ENCODE measurements around the gene DOCK1.
"Not testable (repeated sequence)": the region's sequence is repeated elsewhere in the genome, so short reads cannot be mapped to it uniquely, and the experiment has no call there.

Gene DOCK1

DNA sequence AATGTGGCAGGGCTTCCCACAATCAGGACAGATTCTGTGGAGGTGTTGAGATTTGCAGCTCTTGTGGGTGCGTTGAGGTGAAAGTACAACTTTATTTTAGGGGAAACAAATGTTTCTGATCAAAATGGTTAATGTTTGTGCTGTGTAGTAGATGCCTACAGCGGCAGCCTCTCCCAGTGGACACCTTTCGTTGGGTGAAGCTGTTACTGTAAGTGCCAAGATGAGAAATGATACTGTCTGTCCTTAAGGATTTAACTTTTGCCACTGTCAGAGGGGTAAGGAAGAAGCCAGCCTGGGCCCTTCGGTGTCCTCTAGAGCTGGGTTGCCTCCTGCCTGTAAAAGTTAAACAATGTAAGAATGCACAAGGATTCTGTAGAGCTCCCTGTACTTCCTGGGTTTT, 27.9 kb downstream of the DOCK1 start:
- Histone ChIP-seq H3K27ac (ENCODE audit: low read length) (no peak overlapping the region), H3K4me1 (ENCODE audit: control insufficient read depth, insufficient read depth, low read length) (no peaks in the 10 kb centered on the region; the same call in 1 of the 2 replicates), H3K9me3 (ENCODE audit: control insufficient read depth, insufficient read depth, low read length) (no peaks in the 10 kb centered on the region), H3K36me3 (ENCODE audit: control insufficient read depth, insufficient read depth, low read length) (no peaks in the 10 kb centered on the region), H3K4me3 (ENCODE audit: low read length) (no peak overlapping the region), H3K27me3 (ENCODE audit: control insufficient read depth, insufficient read depth, low read length) (no peaks in the 10 kb centered on the region)
- no peak for DNase-seq (ENCODE audit: low read depth, low spot score)
- WGBS (ENCODE audit: insufficient coverage, insufficient read length), result no CpG with 5 or more reads among the region's 4 CpGs

- no peak for DNase-seq (ENCODE audit: low read depth, low spot score)
Measured at GRCh38 chr10:126935263-126935946, 30.2 kb downstream of the DOCK1 start.

DNA sequence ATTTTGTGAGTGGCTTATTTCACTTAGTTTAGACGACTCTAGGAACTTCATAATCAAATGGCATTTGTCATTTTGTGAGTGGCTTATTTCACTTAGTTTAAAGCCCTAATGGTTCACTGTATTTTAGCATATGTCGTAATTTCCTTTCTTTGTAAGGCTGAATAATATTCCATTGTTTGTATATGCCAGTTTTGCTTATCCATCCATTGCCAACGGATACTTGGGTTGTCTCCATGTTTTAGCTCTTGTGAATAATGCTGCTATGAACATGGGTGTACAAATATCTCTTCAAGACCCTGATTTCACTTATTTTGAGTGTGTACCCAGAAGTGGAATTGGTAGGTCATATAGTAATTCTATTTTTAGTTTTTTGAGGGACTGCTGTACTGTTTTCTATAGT, 31.8 kb downstream of the DOCK1 start:
- H3K9me3 ChIP-seq (ENCODE audit: control insufficient read depth, insufficient read depth, low read length), result no peaks in the 10 kb centered on the region
- no peak for DNase-seq (ENCODE audit: low read depth, low spot score)
- no CpG with 5 or more reads among the region's 3 CpGs for WGBS (ENCODE audit: insufficient coverage, insufficient read length)
- H3K4me3 ChIP-seq (ENCODE audit: low read length), result no peak overlapping the region
- no peaks in the 10 kb centered on the region; the same call in 1 of the 2 replicates for H3K4me1 ChIP-seq (ENCODE audit: control insufficient read depth, insufficient read depth, low read length)
- H3K36me3 ChIP-seq (ENCODE audit: control insufficient read depth, insufficient read depth, low read length), result no peaks in the 10 kb centered on the region
- no peaks in the 10 kb centered on the region for H3K27me3 ChIP-seq (ENCODE audit: control insufficient read depth, insufficient read depth, low read length)
- H3K27ac ChIP-seq (ENCODE audit: low read length), result no peak overlapping the region

More at GRCh38 chr10:126935263-126935946, 30.2 kb downstream of the DOCK1 start:
- Histone ChIP-seq H3K27me3 (ENCODE audit: control insufficient read depth, insufficient read depth, low read length) (no peaks in the 10 kb centered on the region), H3K36me3 (ENCODE audit: control insufficient read depth, insufficient read depth, low read length) (no peaks in the 10 kb centered on the region), H3K4me3 (ENCODE audit: low read length) (no peak overlapping the region), H3K4me1 (ENCODE audit: control insufficient read depth, insufficient read depth, low read length) (no peaks in the 10 kb centered on the region; the same call in 1 of the 2 replicates), H3K27ac (ENCODE audit: low read length) (no peak overlapping the region), H3K9me3 (ENCODE audit: control insufficient read depth, insufficient read depth, low read length) (no peaks in the 10 kb centered on the region)
- no CpG with 5 or more reads among the region's 5 CpGs for WGBS (ENCODE audit: insufficient coverage, insufficient read length)

- no CpG with 5 or more reads among the region's 9 CpGs for WGBS (ENCODE audit: insufficient coverage, insufficient read length)
- H3K36me3 ChIP-seq (ENCODE audit: control insufficient read depth, insufficient read depth, low read length); H3K27ac ChIP-seq (ENCODE audit: low read length): not testable (repeated sequence)
Measured at GRCh38 chr10:126938121-126938520, 32.9 kb downstream of the DOCK1 start.

DNA sequence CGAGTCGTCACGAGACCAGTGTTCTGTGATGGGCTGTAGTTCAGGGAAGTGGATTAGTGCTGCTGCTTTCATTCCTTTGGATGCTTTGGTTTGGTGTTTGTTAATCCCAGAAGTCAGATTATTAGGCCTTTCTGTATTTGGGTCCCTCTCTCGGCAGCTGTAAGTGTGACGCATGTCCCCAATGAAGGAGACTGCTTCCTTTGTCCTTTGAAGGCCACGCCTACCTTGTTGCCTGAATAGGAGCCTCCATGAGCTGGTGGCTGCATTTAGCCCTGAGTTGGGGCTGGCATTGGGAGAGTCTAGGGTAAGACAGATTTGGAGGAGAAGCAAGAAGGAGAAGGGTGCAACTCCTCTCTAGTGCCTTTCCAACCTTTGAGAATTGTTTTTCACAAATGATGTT, 34.5 kb downstream of the DOCK1 start:
- no peaks in the 10 kb centered on the region for H3K36me3 ChIP-seq (ENCODE audit: control insufficient read depth, insufficient read depth, low read length)
- H3K9me3 ChIP-seq (ENCODE audit: control insufficient read depth, insufficient read depth, low read length), result no peaks in the 10 kb centered on the region
- no peaks in the 10 kb centered on the region for H3K27me3 ChIP-seq (ENCODE audit: control insufficient read depth, insufficient read depth, low read length)
- H3K4me1 ChIP-seq (ENCODE audit: control insufficient read depth, insufficient read depth, low read length), result no peaks in the 10 kb centered on the region; the same call in 1 of the 2 replicates
- H3K4me3 ChIP-seq (ENCODE audit: low read length), result no peak overlapping the region
- no CpG with 5 or more reads among the region's 6 CpGs for WGBS (ENCODE audit: insufficient coverage, insufficient read length)
- no peak overlapping the region for H3K27ac ChIP-seq (ENCODE audit: low read length)
- no peak for DNase-seq (ENCODE audit: low read depth, low spot score)

More at GRCh38 chr10:126938121-126938520, 32.9 kb downstream of the DOCK1 start:
- H3K27me3 ChIP-seq (ENCODE audit: control insufficient read depth, insufficient read depth, low read length); H3K4me3 ChIP-seq (ENCODE audit: low read length); DNase-seq (ENCODE audit: low read depth, low spot score); H3K9me3 ChIP-seq (ENCODE audit: control insufficient read depth, insufficient read depth, low read length); H3K4me1 ChIP-seq (ENCODE audit: control insufficient read depth, insufficient read depth, low read length): not testable (repeated sequence)

DNA sequence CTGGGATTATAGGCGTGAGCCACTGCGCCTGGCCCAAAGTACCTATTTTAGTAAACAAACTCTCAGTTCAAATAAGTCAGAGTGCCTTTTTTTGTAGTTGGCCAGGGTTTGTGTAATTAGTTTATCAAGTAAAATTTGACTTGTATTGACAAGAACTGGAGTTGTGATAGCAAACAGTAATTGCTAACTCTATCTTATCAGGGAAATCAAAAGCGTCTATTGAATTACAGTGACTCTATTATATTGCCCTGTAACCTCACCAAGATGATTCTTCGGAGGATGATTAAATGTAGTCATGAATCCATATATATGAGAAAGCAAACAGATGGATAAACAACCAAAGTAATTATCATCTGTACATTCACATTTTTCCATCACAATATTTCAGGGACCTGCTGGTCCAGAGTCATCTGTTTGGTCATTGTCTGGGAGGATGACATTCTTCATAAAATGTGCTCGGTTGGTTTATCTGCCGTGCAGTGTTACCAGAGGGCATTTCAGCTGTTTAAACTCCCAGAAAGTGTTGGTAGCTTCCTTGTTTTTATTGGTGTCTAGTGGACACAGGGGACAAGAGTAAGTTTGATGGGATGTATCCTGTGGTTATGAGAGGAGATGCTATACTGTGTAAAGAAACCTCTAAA, 35.6 kb downstream of the DOCK1 start:
- no peak overlapping the region for H3K27ac ChIP-seq (ENCODE audit: low read length)
- H3K4me1 ChIP-seq (ENCODE audit: control insufficient read depth, insufficient read depth, low read length), result no peaks in the 10 kb centered on the region
- H3K9me3 ChIP-seq (ENCODE audit: control insufficient read depth, insufficient read depth, low read length), result no peaks in the 10 kb centered on the region
- H3K4me3 ChIP-seq (ENCODE audit: low read length), result no peak overlapping the region
- no peaks in the 10 kb centered on the region for H3K36me3 ChIP-seq (ENCODE audit: control insufficient read depth, insufficient read depth, low read length)
- WGBS (ENCODE audit: insufficient coverage, insufficient read length), result no CpG with 5 or more reads among the region's 6 CpGs
- no peak for DNase-seq (ENCODE audit: low read depth, low spot score)
- H3K27me3 ChIP-seq (ENCODE audit: control insufficient read depth, insufficient read depth, low read length), result no peaks in the 10 kb centered on the region

DNA sequence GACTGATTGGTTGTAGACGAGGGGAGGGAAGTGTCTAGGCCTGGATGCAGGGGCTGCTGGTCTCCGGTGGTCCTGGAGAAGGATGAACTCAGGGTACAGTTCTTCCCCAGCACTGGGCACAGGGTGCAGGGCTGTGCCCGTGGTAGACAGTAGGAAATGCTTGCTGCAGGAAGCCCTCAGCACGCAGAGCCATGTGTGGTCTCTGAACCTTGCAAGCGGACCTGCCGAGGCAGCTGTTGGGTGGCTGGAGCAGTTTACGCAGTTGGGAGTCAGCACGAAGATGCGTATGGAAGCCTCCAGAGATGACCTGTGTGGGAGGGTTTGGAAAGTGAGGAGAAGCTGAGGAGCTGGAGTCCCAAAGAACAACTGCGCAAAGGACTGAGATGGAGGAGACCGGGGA, 39.0 kb downstream of the DOCK1 start:
- WGBS (ENCODE audit: insufficient coverage, insufficient read length), result no CpG with 5 or more reads among the region's 11 CpGs
- DNase-seq (ENCODE audit: low read depth, low spot score), result no peak
- Histone ChIP-seq H3K27ac (ENCODE audit: low read length) (no peak overlapping the region), H3K9me3 (ENCODE audit: control insufficient read depth, insufficient read depth, low read length) (peaks cover 2% of the 10 kb centered on the region; the same call in 1 of the 2 replicates), H3K27me3 (ENCODE audit: control insufficient read depth, insufficient read depth, low read length) (no peaks in the 10 kb centered on the region), H3K36me3 (ENCODE audit: control insufficient read depth, insufficient read depth, low read length) (no peaks in the 10 kb centered on the region), H3K4me1 (ENCODE audit: control insufficient read depth, insufficient read depth, low read length) (no peaks in the 10 kb centered on the region), H3K4me3 (ENCODE audit: low read length) (no peak overlapping the region)

- H3K36me3 ChIP-seq (ENCODE audit: control insufficient read depth, insufficient read depth, low read length), result no peaks in the 10 kb centered on the region
- no CpG with 5 or more reads among the region's 15 CpGs for WGBS (ENCODE audit: insufficient coverage, insufficient read length)
- no peak overlapping the region for H3K4me3 ChIP-seq (ENCODE audit: low read length)
- H3K27ac ChIP-seq (ENCODE audit: low read length), result no peak overlapping the region
- DNase-seq (ENCODE audit: low read depth, low spot score), result no peak
- no peaks in the 10 kb centered on the region for H3K27me3 ChIP-seq (ENCODE audit: control insufficient read depth, insufficient read depth, low read length)
- no peaks in the 10 kb centered on the region for H3K4me1 ChIP-seq (ENCODE audit: control insufficient read depth, insufficient read depth, low read length)
- H3K9me3 ChIP-seq (ENCODE audit: control insufficient read depth, insufficient read depth, low read length), result peaks cover 2% of the 10 kb centered on the region; the same call in 1 of the 2 replicates
Measured at GRCh38 chr10:126945351-126946030, 40.3 kb downstream of the DOCK1 start.

DNA sequence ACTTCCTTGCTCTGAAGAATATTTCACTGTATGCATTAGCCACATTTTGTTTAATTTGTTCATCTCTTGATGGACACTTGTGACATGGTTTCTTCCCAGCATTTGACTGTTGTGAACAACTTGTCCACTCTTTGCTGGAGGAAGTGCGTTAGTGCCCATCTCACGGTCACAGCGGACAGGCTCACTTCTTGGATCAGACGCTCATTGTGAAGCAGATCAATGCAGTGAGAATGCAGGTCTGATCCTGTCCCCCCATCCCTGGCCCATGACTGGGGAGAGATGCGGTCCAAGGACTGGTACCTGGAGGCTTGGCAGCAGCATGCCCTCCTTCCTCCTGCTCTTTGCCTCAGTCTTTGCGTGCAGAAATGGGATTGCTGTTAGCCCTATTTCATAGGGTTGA, 41.5 kb downstream of the DOCK1 start:
- Histone ChIP-seq H3K4me3 (ENCODE audit: low read length) (no peak overlapping the region), H3K27me3 (ENCODE audit: control insufficient read depth, insufficient read depth, low read length) (no peaks in the 10 kb centered on the region), H3K9me3 (ENCODE audit: control insufficient read depth, insufficient read depth, low read length) (peaks cover 2% of the 10 kb centered on the region; the same call in 1 of the 2 replicates), H3K36me3 (ENCODE audit: control insufficient read depth, insufficient read depth, low read length) (no peaks in the 10 kb centered on the region), H3K4me1 (ENCODE audit: control insufficient read depth, insufficient read depth, low read length) (no peaks in the 10 kb centered on the region), H3K27ac (ENCODE audit: low read length) (no peak overlapping the region)
- WGBS (ENCODE audit: insufficient coverage, insufficient read length), result no CpG with 5 or more reads among the region's 6 CpGs
- DNase-seq (ENCODE audit: low read depth, low spot score), result no peak

DNA sequence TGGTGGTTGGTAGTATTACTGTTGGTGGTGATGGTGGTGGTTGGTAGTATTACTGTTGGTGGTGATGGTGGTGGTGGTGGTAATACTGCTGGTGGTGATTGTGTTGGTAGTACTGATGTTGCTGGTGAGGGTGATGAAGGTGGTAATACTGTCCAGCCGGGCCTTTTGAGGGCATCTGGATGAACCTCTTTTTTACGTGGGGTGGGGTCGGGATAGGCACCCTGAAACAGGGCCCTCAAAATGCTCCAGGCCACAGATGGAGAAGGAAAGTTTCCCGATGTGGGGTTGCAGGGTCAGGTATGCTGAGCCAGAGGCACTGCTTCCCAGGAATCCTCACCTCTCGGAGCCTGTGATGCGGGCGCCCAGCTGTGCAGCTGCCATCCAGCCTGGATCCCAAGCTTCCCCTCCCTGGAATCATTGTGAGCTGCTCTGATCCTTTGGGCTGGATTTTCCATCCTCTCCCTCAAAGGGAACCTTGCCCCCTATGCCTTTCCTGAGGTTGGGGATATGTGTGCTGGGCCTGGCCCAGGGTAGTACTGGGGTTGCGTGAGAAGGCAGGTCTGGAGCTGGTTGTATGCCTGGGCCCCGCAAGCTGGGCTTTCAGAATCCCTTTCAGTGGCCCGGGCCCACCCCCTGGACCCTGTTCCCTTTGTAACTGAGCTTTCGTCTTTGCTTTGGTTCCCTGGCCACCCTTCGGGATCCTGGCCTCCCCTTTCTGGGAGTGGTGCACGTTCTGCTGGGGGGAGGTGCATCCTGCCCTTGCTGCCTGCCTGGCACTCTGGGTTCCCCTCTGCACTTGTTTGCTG, 43.3 kb downstream of the DOCK1 start:
- WGBS (ENCODE audit: insufficient coverage, insufficient read length), result no CpG with 5 or more reads among the region's 13 CpGs
- Histone ChIP-seq H3K36me3 (ENCODE audit: control insufficient read depth, insufficient read depth, low read length) (no peaks in the 10 kb centered on the region), H3K4me3 (ENCODE audit: low read length) (no peak overlapping the region), H3K27me3 (ENCODE audit: control insufficient read depth, insufficient read depth, low read length) (no peaks in the 10 kb centered on the region), H3K4me1 (ENCODE audit: control insufficient read depth, insufficient read depth, low read length) (no peaks in the 10 kb centered on the region), H3K9me3 (ENCODE audit: control insufficient read depth, insufficient read depth, low read length) (peaks cover 2% of the 10 kb centered on the region; the same call in 1 of the 2 replicates), H3K27ac (ENCODE audit: low read length) (no peak overlapping the region)
- DNase-seq (ENCODE audit: low read depth, low spot score), result no peak

Measured in iPS DF 6.9 (cell line).